Fibroblast of gingiva (primary cell): ENCODE results near the gene EDRF1.
"Not testable (repeated sequence)": the region's sequence is repeated elsewhere in the genome, so short reads cannot be mapped to it uniquely, and the experiment has no call there.

Source experiments
- DNase-seq: peaks from one replicate; pipeline ENCODE4 v3.0.0-alpha.2; 2011; ENCODE audit warnings: low read depth

EDRF1 gene

GRCh38 chr10:125707541-125708468 is 11.7 kb upstream of the EDRF1 start:
- no peak for DNase-seq

GRCh38 chr10:125708971-125709503 is 10.5 kb upstream of the EDRF1 start:
- no peak for DNase-seq

GRCh38 chr10:125709553-125710474 is 9.7 kb upstream of the EDRF1 start:
- no peak for DNase-seq

- no peak for DNase-seq
These were observed 8.3 kb upstream of the EDRF1 start for GRCh38 chr10:125711110-125711750.

- DNase-seq, result not testable (repeated sequence)
These were observed 4.8 kb upstream of the EDRF1 start for GRCh38 chr10:125714728-125715127.

- DNase-seq, result peak; percentile 5
These were observed 483 bp downstream of the EDRF1 start for GRCh38 chr10:125720002-125720382.

- DNase-seq, result no peak
These were observed 1.5 kb downstream of the EDRF1 start for GRCh38 chr10:125721035-125721434.

- DNase-seq, result no peak
These were observed 3.3 kb downstream of the EDRF1 start for GRCh38 chr10:125722811-125723210.

GRCh38 chr10:125726914-125727313 is 7.4 kb downstream of the EDRF1 start:
- DNase-seq, result no peak

- DNase-seq, result no peak
These were observed 7.9 kb downstream of the EDRF1 start for GRCh38 chr10:125727436-125727835.

GRCh38 chr10:125734148-125734547 is 14.6 kb downstream of the EDRF1 start:
- no peak for DNase-seq

- no peak for DNase-seq
These were observed 15.3 kb downstream of the EDRF1 start for GRCh38 chr10:125734823-125735222.

- DNase-seq, result no peak
These were observed 18.7 kb downstream of the EDRF1 start for GRCh38 chr10:125738206-125738605.

- no peak for DNase-seq
These were observed 20.6 kb downstream of the EDRF1 start for GRCh38 chr10:125739994-125740679.

- no peak for DNase-seq
These were observed 23.0 kb downstream of the EDRF1 start for GRCh38 chr10:125742465-125742864.

- no peak for DNase-seq
These were observed 25.4 kb downstream of the EDRF1 start for GRCh38 chr10:125744909-125745308.

- no peak for DNase-seq
These were observed 27.9 kb downstream of the EDRF1 start for GRCh38 chr10:125747417-125747816.

GRCh38 chr10:125756196-125756595 is 36.7 kb downstream of the EDRF1 start:
- no peak for DNase-seq

GRCh38 chr10:125756853-125757487 is 37.5 kb downstream of the EDRF1 start:
- no peak for DNase-seq

- no peak for DNase-seq
These were observed 38.2 kb downstream of the EDRF1 start for GRCh38 chr10:125757742-125758141.

GRCh38 chr10:125761961-125762360 is 42.5 kb downstream of the EDRF1 start:
- no peak for DNase-seq
